Measurements from ENCODE around the gene CORO7.

The CORO7 gene

GRCh38 chr16:4307215-4308037 is 109.0 kb downstream of the CORO7 start:
- peak; percentile 91 to 93 for DNase-seq (ENCODE audit: low read depth in 2 of 2)

DNA sequence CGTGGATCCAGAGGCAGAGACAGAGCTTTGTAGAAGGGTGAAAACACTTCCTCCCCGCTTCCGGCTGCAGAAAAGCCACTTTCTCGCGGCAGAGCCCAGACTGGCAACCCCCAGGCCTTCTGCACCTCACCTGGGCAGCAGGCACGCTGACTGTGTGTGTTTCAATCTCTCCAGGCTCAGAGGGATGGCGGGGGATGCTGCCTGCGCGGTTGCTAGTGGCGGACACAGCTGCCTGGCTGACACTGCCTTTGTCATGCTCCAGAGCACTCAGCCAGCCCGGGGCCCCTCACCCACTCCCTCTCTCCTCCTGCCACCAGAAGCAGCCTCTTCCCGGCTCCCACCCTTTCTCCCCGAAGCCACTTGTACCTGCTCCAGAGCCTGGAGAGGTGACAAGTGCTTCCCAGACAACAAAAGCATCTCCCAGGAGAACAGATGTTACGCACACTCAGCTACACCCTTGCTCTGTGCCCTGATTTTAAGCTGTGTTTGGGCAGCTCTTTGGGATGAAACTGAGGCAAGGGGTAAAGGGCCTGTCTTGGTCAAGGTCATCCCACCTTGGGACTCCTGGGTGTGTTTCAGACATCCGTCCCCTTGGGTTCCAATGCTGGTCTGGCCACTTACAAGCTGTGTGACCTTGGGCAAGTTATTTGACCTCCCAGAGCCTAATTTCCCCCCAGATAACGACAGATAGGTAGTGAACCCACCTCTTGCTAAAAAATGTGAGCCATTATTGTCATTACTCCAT is 109.8 kb downstream of the CORO7 start:
- DNase-seq (ENCODE audit: low read depth in 2 of 2), result no peak

Data from stimulated activated CD4-positive, alpha-beta T cell treated with anti-CD3 and anti-CD28 coated beads, Interleukin-4, amount 100 ng/mL, for 48 hours (primary cell).